Fibroblast of the aortic adventitia (primary cell): ENCODE data around the gene ATF6. TPM values are rescaled to one million over a fixed set of nuclear protein-coding genes. Genes with fewer than 3 reads are reported as not detected.

Experiments
- DNase-seq: peaks from one replicate; pipeline ENCODE4 v3.0.0-alpha.2; 2010; ENCODE audit warnings: low read depth
- H3K4me3 ChIP-seq: 2 replicates; pipeline ENCODE4 v1.5.1; 2011; ENCODE audit warnings: low read depth, mild to moderate bottlenecking, control low read depth, low read length, moderate library complexity
- CTCF ChIP-seq: IDR thresholded peaks from 2 replicates; pipeline ENCODE4 v1.5.1; 2011; ENCODE audit warnings: mild to moderate bottlenecking, low read length, control low read depth, inconsistent platforms; ENCODE audit not compliant: insufficient read depth
- total RNA-seq: library from RNA; depleted of rRNA; stranded (reverse); fragments of >200 nt; gene quantifications from 2 replicates; pipeline ENCODE4 v1.2.3, GENCODE V29; 2012; ENCODE audit warnings: low replicate concordance

The ATF6 gene
- total RNA-seq, 1 donor: 32.8 TPM

- no peak for DNase-seq
- no peak overlapping the region for H3K4me3 ChIP-seq
- TF ChIP-seq CTCF: no peak
Observed at GRCh38 chr1:161943737-161944136, 177.6 kb downstream of the ATF6 start.

GRCh38 chr1:161944381-161944780 lies 178.3 kb downstream of the ATF6 start:
- TF ChIP-seq CTCF: no peak
- H3K4me3 ChIP-seq: no peak overlapping the region
- DNase-seq: no peak

- TF ChIP-seq CTCF: no peak
- H3K4me3 ChIP-seq: no peak overlapping the region
- DNase-seq: no peak
Observed at GRCh38 chr1:161945306-161946060, 179.4 kb downstream of the ATF6 start.

GRCh38 chr1:161946071-161946987 lies 180.2 kb downstream of the ATF6 start:
- TF ChIP-seq CTCF: no peak
- peak; percentile 84 for DNase-seq

GRCh38 chr1:161948435-161948834 lies 182.3 kb downstream of the ATF6 start:
- TF ChIP-seq CTCF: no peak
- DNase-seq: no peak
- H3K4me3 ChIP-seq: no peak overlapping the region

More at GRCh38 chr1:161946071-161946987, 180.2 kb downstream of the ATF6 start:
- H3K4me3 ChIP-seq: no peak overlapping the region

GRCh38 chr1:161949548-161949947 lies 183.4 kb downstream of the ATF6 start:
- no peak for TF ChIP-seq CTCF
- no peak overlapping the region for H3K4me3 ChIP-seq
- DNase-seq: no peak
